Right lobe of liver (tissue), 6 donors: ENCODE measurements around the gene SLX1B. TPM values are rescaled to one million over a fixed set of nuclear protein-coding genes. Genes with fewer than 3 reads are reported as not detected.
A peak's percentile ranks its signal among the peaks of the same experiment; 100 is the strongest.
"Not testable (repeated sequence)": the region's sequence is repeated elsewhere in the genome, so short reads cannot be mapped to it uniquely, and the experiment has no call there.

ENCODE experiments used
- ATAC-seq, 4 donors: fragments of 200-7000 bp; cut with Tn5 transposase; one replicate each; pipeline ENCODE4 v1.9.1; 2020; ENCODE audit warnings: mild to moderate bottlenecking in 4 of 4, moderate library complexity in 4 of 4
- DNase-seq, 3 donors: peaks; one replicate each; pipeline ENCODE4 v3.0.0-alpha.2; 2020
- H3K27ac ChIP-seq, 3 donors: fragments of 200-600 bp; one replicate each; pipeline ENCODE4 v1.8.0; 2022
- H3K27me3 ChIP-seq, 2 donors: fragments of 200-600 bp; one replicate each; pipeline ENCODE4 v1.8.0; 2022
- H3K36me3 ChIP-seq, 4 donors: fragments of 200-600 bp; sonication (generic) in 1 of 4; one replicate each; pipeline versions ENCODE4 v1.5.1 to v1.8.0; 2017 to 2022; ENCODE audit warnings: control low read depth in 1 of 4
- H3K4me1 ChIP-seq, 4 donors: fragments of 200-600 bp; sonication (generic) in 1 of 4; one replicate each; pipeline versions ENCODE4 v1.5.1 to v1.8.0; 2017 to 2022; ENCODE audit warnings: control low read depth in 1 of 4
- H3K4me3 ChIP-seq, 3 donors: fragments of 200-600 bp; one replicate each; pipeline ENCODE4 v1.8.0; 2022
- H3K9me3 ChIP-seq, 4 donors: fragments of 200-600 bp; sonication (generic) in 1 of 4; one replicate each; pipeline versions ENCODE4 v1.5.1 to v1.8.0; 2017 to 2022; ENCODE audit warnings: control low read depth in 1 of 4
- WGBS: methylation state at CpG from one replicate; pipeline ENCODE4 v1.1.6; 2018; ENCODE audit warnings: low coverage, low lambda C conversion rate; ENCODE audit not compliant: insufficient coverage; ENCODE audit errors: missing lambda C conversion rate; 5-methylcytosine and 5-hydroxymethylcytosine counted together
- intact Hi-C, 2 donors: fragments of 100-400 bp; cut with DNase I; formaldehyde crosslinking; loops; one replicate each; pipeline versions ENCODE4 v1.11.2 to v1.14.1; 2022
- long read RNA-seq: library from polyadenylated mRNA; unstranded; transcript quantifications from one replicate; pipeline ENCODE4 v2.0.0, GENCODE V29; 2019
- total RNA-seq, 6 experiments: library from RNA; depleted of rRNA in 2 of 6; stranded (reverse); fragments of >200 nt in 2 of 6; fragmentation: NEBNext Ultra II Directional in 3 of 6; extraction: Animal tissue kit (Norgen Biotek cat#: 25700) in 3 of 6; gene quantifications; one replicate each; pipeline versions ENCODE4 v1.1.0 to v1.2.4, GENCODE V29; 2016 to 2023
- donor health status: DM: no; HTN: yes; CAD: no.
- donor health status: DM: no; HTN: no; CAD: no.
- donor health status: DM: no; HTN: no; CAD: no.
- donor health status: DM: no; HTN: yes; CAD: no.
- donor health status: DM: no; HTN: yes; CAD: no.

The SLX1B gene
- total RNA-seq: 10 to 100 TPM; 14.4 to 37.8 (median 25.5) TPM
- long read RNA-seq, transcript SLX1B-201 (6 exons, 1,165 nt): major isoform, 7 of 8 reads
- long read RNA-seq, partial matches to known transcripts: 1 of 8 reads
- long read RNA-seq, other reads (novel, unspliced or antisense): 0 of 8 reads

- ATAC-seq: peak; percentile 90 to 93 (median 92)
- H3K36me3 ChIP-seq, H3K27me3 ChIP-seq, H3K9me3 ChIP-seq, DNase-seq, H3K4me1 ChIP-seq, intact Hi-C loops, H3K27ac ChIP-seq, H3K4me3 ChIP-seq: not testable (repeated sequence)
- WGBS: no CpG with 5 or more reads among the region's 33 CpGs
These were observed at the start of gene SLX1B, which contains the start of gene BOLA2 for GRCh38 chr16:29454269-29454668. TSS of gene SLX1B (plus strand) at chr16:29454533. TSS of gene BOLA2 (minus strand) at chr16:29454351. CDS start at chr16:29454253, 98 bp downstream.

- H3K4me1 ChIP-seq, H3K36me3 ChIP-seq, DNase-seq, H3K9me3 ChIP-seq, H3K4me3 ChIP-seq, H3K27ac ChIP-seq, H3K27me3 ChIP-seq, ATAC-seq, intact Hi-C loops: not testable (repeated sequence)
- 52% methylated on average over 5 of the region's 7 CpGs for WGBS
These were observed 49.1 kb upstream of the SLX1B start for GRCh38 chr16:29405249-29405648.

DNA sequence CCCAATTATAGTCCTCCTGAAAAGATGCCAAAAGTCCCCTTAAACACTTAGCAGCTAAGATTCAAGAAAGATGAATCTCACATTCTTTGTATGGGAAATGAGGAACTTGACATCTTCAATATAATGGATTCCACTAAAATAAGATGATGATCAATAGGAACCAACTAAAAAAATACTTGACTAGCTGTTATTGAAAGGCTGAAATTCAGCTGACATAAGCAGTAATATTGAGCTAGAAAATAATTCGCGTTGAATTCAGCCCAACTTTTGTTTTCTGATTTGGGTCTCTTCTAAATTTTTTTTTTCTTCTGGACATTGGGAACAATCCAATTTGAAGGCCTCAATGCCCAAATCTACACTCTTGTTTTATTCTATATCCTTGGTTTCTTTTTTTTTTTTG lies 30.7 kb upstream of the SLX1B start:
- ATAC-seq, intact Hi-C loops, H3K27me3 ChIP-seq, H3K4me3 ChIP-seq, H3K4me1 ChIP-seq, H3K36me3 ChIP-seq, DNase-seq, H3K9me3 ChIP-seq, H3K27ac ChIP-seq: not testable (repeated sequence)
- no CpG with 5 or more reads among the region's 2 CpGs for WGBS

GRCh38 chr16:29425390-29425789 lies 28.9 kb upstream of the SLX1B start:
- H3K4me3 ChIP-seq, intact Hi-C loops, DNase-seq, H3K4me1 ChIP-seq, H3K9me3 ChIP-seq, H3K27ac ChIP-seq, ATAC-seq, H3K36me3 ChIP-seq, H3K27me3 ChIP-seq: not testable (repeated sequence)
- WGBS: no CpG with 5 or more reads among the region's 3 CpGs

GRCh38 chr16:29453754-29454153 lies 579 bp upstream of the SLX1B start:
- H3K9me3 ChIP-seq, intact Hi-C loops, H3K4me3 ChIP-seq, DNase-seq, H3K4me1 ChIP-seq, H3K36me3 ChIP-seq, H3K27me3 ChIP-seq, H3K27ac ChIP-seq: not testable (repeated sequence)
- WGBS: no CpG with 5 or more reads among the region's 21 CpGs
- ATAC-seq: peak; percentile 18 to 39 (median 38)

DNA sequence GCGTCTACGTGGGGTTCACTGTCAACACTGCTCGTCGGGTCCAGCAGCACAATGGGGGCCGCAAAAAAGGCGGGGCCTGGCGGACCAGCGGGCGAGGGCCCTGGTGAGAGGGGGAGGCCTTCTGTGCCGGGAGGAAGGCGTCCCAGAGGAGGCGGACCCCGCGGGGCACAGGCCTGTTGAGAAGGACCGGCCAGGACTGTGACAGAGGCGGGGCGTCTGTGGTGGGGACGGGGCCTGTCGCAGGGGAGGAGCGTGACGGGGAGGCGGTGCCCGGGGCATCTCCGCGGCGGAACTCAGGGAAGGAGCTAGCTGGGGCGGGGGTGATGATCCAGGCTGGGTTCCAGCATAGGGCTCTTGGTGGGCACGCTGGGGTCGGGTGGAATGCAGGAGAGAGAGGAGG lies 495 bp downstream of the SLX1B start:
- no CpG with 5 or more reads among the region's 29 CpGs for WGBS
- H3K36me3 ChIP-seq, H3K4me3 ChIP-seq, H3K4me1 ChIP-seq, DNase-seq, intact Hi-C loops, H3K9me3 ChIP-seq, H3K27me3 ChIP-seq, H3K27ac ChIP-seq: not testable (repeated sequence)
- peak; percentile 76 to 85 (median 76) for ATAC-seq

GRCh38 chr16:29457660-29458059 lies 3.3 kb downstream of the SLX1B start:
- intact Hi-C loops, H3K4me3 ChIP-seq, ATAC-seq, H3K9me3 ChIP-seq, H3K27me3 ChIP-seq, H3K27ac ChIP-seq, H3K4me1 ChIP-seq, H3K36me3 ChIP-seq: not testable (repeated sequence)
- no CpG with 5 or more reads among the region's 2 CpGs for WGBS
- DNase-seq: peak in 2 of 3 donors; percentile 15 to 37

- H3K27me3 ChIP-seq, H3K4me3 ChIP-seq, H3K27ac ChIP-seq, H3K9me3 ChIP-seq, DNase-seq, H3K36me3 ChIP-seq, H3K4me1 ChIP-seq, intact Hi-C loops: not testable (repeated sequence)
- WGBS: no CpG with 5 or more reads among the region's 13 CpGs
- peak; percentile 75 to 86 (median 82) for ATAC-seq
These were observed 5.6 kb downstream of the SLX1B start, which contains the start of gene SULT1A4 for GRCh38 chr16:29459706-29460646. TSS of gene SULT1A4 (plus strand) at chr16:29459913. CDS start at chr16:29461386, 1,473 bp downstream.

- intact Hi-C loops, DNase-seq, H3K4me1 ChIP-seq, H3K9me3 ChIP-seq, H3K4me3 ChIP-seq, H3K27me3 ChIP-seq, H3K36me3 ChIP-seq, H3K27ac ChIP-seq: not testable (repeated sequence)
- peak; percentile 33 to 72 (median 48) for ATAC-seq
- no CpG with 5 or more reads among the region's 9 CpGs for WGBS
These were observed 6.3 kb downstream of the SLX1B start for GRCh38 chr16:29460647-29461030.

DNA sequence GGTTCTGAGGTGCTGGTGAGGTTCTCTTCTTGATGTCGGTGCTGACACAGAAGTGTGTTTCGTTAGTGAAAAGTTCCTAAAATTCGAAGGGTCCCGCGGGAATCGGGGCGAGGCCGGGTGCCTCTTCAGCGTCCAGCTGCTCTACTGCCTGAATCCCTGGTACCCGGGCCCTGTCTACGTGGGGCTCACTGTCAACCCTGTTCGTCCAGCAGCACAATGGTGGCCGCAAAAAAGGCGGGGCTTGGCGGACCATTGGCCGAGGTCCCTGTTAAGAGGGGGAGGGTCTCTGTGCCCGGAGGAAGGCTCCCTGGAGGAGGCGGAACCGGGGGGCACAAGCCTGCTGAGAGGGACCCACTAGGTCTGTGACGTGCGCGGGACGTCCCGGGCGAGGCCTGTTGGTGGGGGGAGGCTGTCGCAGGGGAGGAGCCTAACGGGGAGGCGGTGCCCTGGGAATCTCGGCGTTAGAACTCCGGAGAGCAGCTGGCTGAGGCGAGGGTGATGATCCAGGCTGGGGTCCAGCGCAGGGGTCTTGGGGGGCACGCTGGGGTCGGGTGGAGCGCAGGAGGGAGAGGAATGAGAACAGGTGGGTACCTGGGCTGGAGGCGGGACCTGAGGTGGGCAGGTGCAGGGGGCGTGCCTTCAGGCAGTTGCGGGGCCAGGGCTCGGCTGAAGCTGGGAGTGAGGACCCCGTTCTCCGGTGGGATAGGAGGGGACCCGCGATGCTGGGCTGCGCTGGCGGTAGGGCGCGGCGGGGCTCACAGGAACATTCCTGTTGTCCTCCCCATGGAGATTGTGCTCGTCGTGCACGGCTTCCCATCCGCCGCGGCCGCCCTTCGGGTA lies 11.9 kb downstream of the SLX1B start:
- H3K27ac ChIP-seq, H3K36me3 ChIP-seq, intact Hi-C loops, H3K4me1 ChIP-seq, DNase-seq, H3K4me3 ChIP-seq, H3K9me3 ChIP-seq, H3K27me3 ChIP-seq: not testable (repeated sequence)
- no CpG with 5 or more reads among the region's 57 CpGs for WGBS
- peak; percentile 44 to 58 (median 50) for ATAC-seq

DNA sequence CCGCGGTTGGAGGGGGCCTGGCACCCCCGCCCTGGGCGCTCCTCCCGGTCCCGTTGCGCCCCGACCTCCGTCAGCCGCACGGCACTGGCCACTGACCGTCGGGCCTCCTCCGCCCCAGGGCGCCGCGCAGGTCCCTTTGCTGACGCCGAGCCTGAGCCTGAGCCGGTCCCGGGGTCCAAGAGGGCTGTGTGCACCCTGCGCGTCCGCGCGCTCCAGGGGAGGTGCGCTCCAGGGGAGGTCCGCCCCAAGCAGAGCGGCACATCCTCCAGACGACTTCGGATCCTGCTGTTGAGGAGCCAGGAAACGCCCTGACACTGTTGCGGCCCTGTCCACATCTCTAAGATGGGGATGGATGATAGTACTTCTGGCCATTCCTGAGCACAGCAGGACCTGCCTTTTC lies 12.6 kb downstream of the SLX1B start:
- H3K36me3 ChIP-seq, H3K27ac ChIP-seq, H3K4me3 ChIP-seq, intact Hi-C loops, H3K9me3 ChIP-seq, H3K27me3 ChIP-seq, DNase-seq, H3K4me1 ChIP-seq: not testable (repeated sequence)
- peak; percentile 7 to 22 (median 17) for ATAC-seq
- no CpG with 5 or more reads among the region's 33 CpGs for WGBS
